NCI-H2196 treated with DMSO at 0.1 percent for 48 hours (cell line): ENCODE data around the gene ZNF444.
"Not testable (repeated sequence)": the region's sequence is repeated elsewhere in the genome, so short reads cannot be mapped to it uniquely, and the experiment has no call there.

Experiments used
- DNase-seq: peaks from one replicate; lab custom pipeline; 2025; ENCODE audit not compliant: unreplicated experiment; lab: John Stamatoyannopoulos, UW

The ZNF444 gene

GRCh38 chr19:56144831-56145230, 3.7 kb downstream of the ZNF444 start:
- no peak for DNase-seq

GRCh38 chr19:56145698-56146097, 4.6 kb downstream of the ZNF444 start:
- DNase-seq = no peak

- DNase-seq = no peak
Measured at GRCh38 chr19:56146904-56147303, 5.8 kb downstream of the ZNF444 start.

- no peak for DNase-seq
Measured at GRCh38 chr19:56147307-56147706, 6.2 kb downstream of the ZNF444 start.

GRCh38 chr19:56148096-56148495, 7.0 kb downstream of the ZNF444 start:
- DNase-seq = no peak

GRCh38 chr19:56148955-56149655, 8.0 kb downstream of the ZNF444 start:
- not testable (repeated sequence) for DNase-seq

- DNase-seq = no peak
Measured at GRCh38 chr19:56149656-56150038, 8.6 kb downstream of the ZNF444 start.

GRCh38 chr19:56150358-56150757, 9.3 kb downstream of the ZNF444 start:
- no peak for DNase-seq

- no peak for DNase-seq
Measured at GRCh38 chr19:56152644-56153043, 11.6 kb downstream of the ZNF444 start.

GRCh38 chr19:56153507-56153906, 12.4 kb downstream of the ZNF444 start:
- peak; percentile 82 for DNase-seq

GRCh38 chr19:56155124-56155687, 14.1 kb downstream of the ZNF444 start:
- no peak for DNase-seq

- DNase-seq = no peak
Measured at GRCh38 chr19:56156768-56157167, 15.7 kb downstream of the ZNF444 start.

- no peak for DNase-seq
Measured at GRCh38 chr19:56158170-56158757, 17.2 kb downstream of the ZNF444 start.

- no peak for DNase-seq
Measured at GRCh38 chr19:56159009-56159559, 18.0 kb downstream of the ZNF444 start.

- no peak for DNase-seq
Measured at GRCh38 chr19:56159622-56160271, 18.7 kb downstream of the ZNF444 start.

GRCh38 chr19:56161534-56161933, 20.4 kb downstream of the ZNF444 start:
- no peak for DNase-seq

- no peak for DNase-seq
Measured at GRCh38 chr19:56162258-56162657, 21.2 kb downstream of the ZNF444 start.

- DNase-seq = no peak
Measured at GRCh38 chr19:56163097-56163496, 22.0 kb downstream of the ZNF444 start.

GRCh38 chr19:56167064-56167578, 26.0 kb downstream of the ZNF444 start:
- DNase-seq = no peak

- peak; percentile 93 for DNase-seq
Measured at GRCh38 chr19:56170261-56170660, 29.2 kb downstream of the ZNF444 start.

- DNase-seq = no peak
Measured at GRCh38 chr19:56174086-56174485, 33.0 kb downstream of the ZNF444 start.

- DNase-seq = no peak
Measured at GRCh38 chr19:56174550-56174949, 33.5 kb downstream of the ZNF444 start.
